HEK293 (cell line): ENCODE data around the gene ANK2.

Source experiments
- CTCF ChIA-PET: fragments of 350-600 bp; formaldehyde crosslinking; extraction: SDS; loops from one replicate; lab custom pipeline; 2021; ENCODE audit warnings: antibody characterized with exemption; lab: Yijun Ruan, JAX
- POLR2A ChIA-PET: fragments of 300-600 bp; formaldehyde crosslinking; extraction: SDS; loops from one replicate; lab custom pipeline; 2020; ENCODE audit warnings: antibody characterized with exemption, inconsistent platforms; lab: Yijun Ruan, JAX
- H3K27ac ChIP-seq: fragments of 200-500 bp; sonication (Bioruptor generic); 2 replicates; pipeline ENCODE4 v1.5.1; 2014; ENCODE audit warnings: low read depth, low read length, control low read depth, inconsistent platforms; ENCODE audit errors: extremely low read depth
- H3K36me3 ChIP-seq, 2 experiments: fragments of 200-500 bp in 1 of 2; sonication (Bioruptor generic) in 1 of 2; 1 replicate in 1 of 2; 2 replicates in 1 of 2; pipeline ENCODE4 v1.5.1; 2014 to 2017; ENCODE audit warnings: inconsistent platforms in 2 of 2, low read length in 2 of 2; ENCODE audit not compliant: control insufficient read depth in 2 of 2, insufficient read depth in 1 of 2
- H3K4me1 ChIP-seq: fragments of 200-500 bp; sonication (Bioruptor generic); 2 replicates; pipeline ENCODE4 v1.5.1; 2014; ENCODE audit warnings: mild to moderate bottlenecking, low read length, inconsistent platforms; ENCODE audit not compliant: control insufficient read depth, insufficient read depth
- H3K4me3 ChIP-seq: 2 replicates; pipeline ENCODE4 v1.5.1; 2011; ENCODE audit warnings: low read depth, mild to moderate bottlenecking, control low read depth, low read length, moderate library complexity
- H3K9me3 ChIP-seq: fragments of 200-500 bp; sonication (Bioruptor generic); 2 replicates; pipeline ENCODE4 v1.5.1; 2014; ENCODE audit warnings: low read depth, low read length, inconsistent platforms; ENCODE audit not compliant: control insufficient read depth, insufficient read depth
- BCL11A ChIP-seq: fragments of 450-650 bp; formaldehyde crosslinking; IDR thresholded peaks from 2 replicates; pipeline ENCODE4 v1.5.1; 2016; ENCODE audit warnings: low read depth, missing biosample characterization, missing genetic modification characterization
- GLI2 ChIP-seq: fragments of 450-650 bp; formaldehyde crosslinking; IDR thresholded peaks from 2 replicates; pipeline ENCODE4; 2017; ENCODE audit warnings: missing biosample characterization, missing genetic modification characterization, low read depth, borderline replicate concordance
- GLIS2 ChIP-seq: fragments of 450-650 bp; formaldehyde crosslinking; IDR thresholded peaks from 2 replicates; pipeline ENCODE4 v1.5.1; 2016; ENCODE audit warnings: missing biosample characterization, missing genetic modification characterization
- PRDM1 ChIP-seq: fragments of 450-650 bp; formaldehyde crosslinking; IDR thresholded peaks from 2 replicates; pipeline ENCODE4; 2016; ENCODE audit warnings: missing biosample characterization, missing genetic modification characterization
- SCRT1 ChIP-seq: fragments of 450-650 bp; formaldehyde crosslinking; IDR thresholded peaks from 2 replicates; pipeline ENCODE4 v1.5.1; 2016; ENCODE audit warnings: missing biosample characterization, missing genetic modification characterization, borderline replicate concordance
- WT1 ChIP-seq: fragments of 450-650 bp; formaldehyde crosslinking; IDR thresholded peaks from 2 replicates; pipeline ENCODE4 v1.5.1; 2016; ENCODE audit warnings: missing biosample characterization, missing genetic modification characterization
- YY1 ChIP-seq: fragments of 450-650 bp; formaldehyde crosslinking; IDR thresholded peaks from 2 replicates; pipeline ENCODE4 v1.5.1; 2018; ENCODE audit warnings: missing biosample characterization, missing genetic modification characterization
- ZBTB17 ChIP-seq: fragments of 450-650 bp; formaldehyde crosslinking; IDR thresholded peaks from 2 replicates; pipeline ENCODE4 v1.5.1; 2016; ENCODE audit warnings: missing biosample characterization, missing genetic modification characterization
- ZEB2 ChIP-seq: fragments of 450-650 bp; formaldehyde crosslinking; IDR thresholded peaks from 2 replicates; pipeline ENCODE4 v1.5.1; 2016; ENCODE audit warnings: missing biosample characterization, missing genetic modification characterization
- ZFP69B ChIP-seq: fragments of 450-650 bp; formaldehyde crosslinking; IDR thresholded peaks from 2 replicates; pipeline ENCODE4 v1.5.1; 2016; ENCODE audit warnings: missing biosample characterization, missing genetic modification characterization
- ZNF155 ChIP-seq: fragments of 450-650 bp; formaldehyde crosslinking; IDR thresholded peaks from 2 replicates; pipeline ENCODE4 v1.5.1; 2016; ENCODE audit warnings: missing biosample characterization, missing genetic modification characterization
- ZNF174 ChIP-seq: fragments of 450-650 bp; formaldehyde crosslinking; IDR thresholded peaks from 2 replicates; pipeline ENCODE4 v1.5.0; 2017; ENCODE audit warnings: missing biosample characterization, mild to moderate bottlenecking, missing genetic modification characterization
- ZNF221 ChIP-seq: fragments of 450-650 bp; formaldehyde crosslinking; IDR thresholded peaks from 2 replicates; pipeline ENCODE4 v1.5.1; 2017; ENCODE audit warnings: missing biosample characterization, missing genetic modification characterization, borderline replicate concordance
- ZNF223 ChIP-seq: fragments of 450-650 bp; formaldehyde crosslinking; IDR thresholded peaks from 2 replicates; pipeline ENCODE4 v1.5.1; 2016; ENCODE audit warnings: missing biosample characterization, missing genetic modification characterization
- ZNF248 ChIP-seq: fragments of 450-650 bp; formaldehyde crosslinking; IDR thresholded peaks from 2 replicates; pipeline ENCODE4 v1.5.1; 2017; ENCODE audit warnings: missing biosample characterization, missing genetic modification characterization
- ZNF423 ChIP-seq: fragments of 450-650 bp; formaldehyde crosslinking; IDR thresholded peaks from 2 replicates; pipeline ENCODE4 v1.5.1; 2016; ENCODE audit warnings: missing biosample characterization, missing genetic modification characterization
- ZNF501 ChIP-seq: fragments of 450-650 bp; formaldehyde crosslinking; IDR thresholded peaks from 2 replicates; pipeline ENCODE4 v1.5.1; 2016; ENCODE audit warnings: missing biosample characterization, missing genetic modification characterization
- ZNF664 ChIP-seq: fragments of 450-650 bp; formaldehyde crosslinking; IDR thresholded peaks from 2 replicates; pipeline ENCODE4 v1.5.1; 2016; ENCODE audit warnings: missing biosample characterization, missing genetic modification characterization
- ZNF701 ChIP-seq: fragments of 450-650 bp; formaldehyde crosslinking; IDR thresholded peaks from 2 replicates; pipeline ENCODE4 v1.5.1; 2016; ENCODE audit warnings: missing biosample characterization, missing genetic modification characterization
- ZNF792 ChIP-seq: fragments of 450-650 bp; formaldehyde crosslinking; IDR thresholded peaks from 2 replicates; pipeline ENCODE4 v1.5.1; 2016; ENCODE audit warnings: missing biosample characterization, missing genetic modification characterization
- TF ChIP-seq, protein P1 (sequence below): fragments of 450-650 bp; formaldehyde crosslinking; IDR thresholded peaks from 2 replicates; pipeline ENCODE4 v1.5.1; 2017; ENCODE audit warnings: missing biosample characterization, mild to moderate bottlenecking, missing genetic modification characterization, moderate library complexity
- TF ChIP-seq, protein P2 (sequence below): fragments of 450-650 bp; formaldehyde crosslinking; optimal IDR thresholded peaks from 2 replicates; pipeline ENCODE3; 2016; ENCODE audit warnings: missing biosample characterization, mild to moderate bottlenecking, missing genetic modification characterization
- TF ChIP-seq, protein P3 (sequence below): IDR thresholded peaks from 2 replicates; pipeline ENCODE4 v1.6.1; 2011; ENCODE audit warnings: mild to moderate bottlenecking, low read depth, low read length, borderline replicate concordance
- TF ChIP-seq, protein P4 (sequence below): fragments of 450-650 bp; formaldehyde crosslinking; IDR thresholded peaks from 2 replicates; pipeline ENCODE4 v1.5.1; 2017; ENCODE audit warnings: missing biosample characterization, missing genetic modification characterization

ANK2 gene

DNA sequence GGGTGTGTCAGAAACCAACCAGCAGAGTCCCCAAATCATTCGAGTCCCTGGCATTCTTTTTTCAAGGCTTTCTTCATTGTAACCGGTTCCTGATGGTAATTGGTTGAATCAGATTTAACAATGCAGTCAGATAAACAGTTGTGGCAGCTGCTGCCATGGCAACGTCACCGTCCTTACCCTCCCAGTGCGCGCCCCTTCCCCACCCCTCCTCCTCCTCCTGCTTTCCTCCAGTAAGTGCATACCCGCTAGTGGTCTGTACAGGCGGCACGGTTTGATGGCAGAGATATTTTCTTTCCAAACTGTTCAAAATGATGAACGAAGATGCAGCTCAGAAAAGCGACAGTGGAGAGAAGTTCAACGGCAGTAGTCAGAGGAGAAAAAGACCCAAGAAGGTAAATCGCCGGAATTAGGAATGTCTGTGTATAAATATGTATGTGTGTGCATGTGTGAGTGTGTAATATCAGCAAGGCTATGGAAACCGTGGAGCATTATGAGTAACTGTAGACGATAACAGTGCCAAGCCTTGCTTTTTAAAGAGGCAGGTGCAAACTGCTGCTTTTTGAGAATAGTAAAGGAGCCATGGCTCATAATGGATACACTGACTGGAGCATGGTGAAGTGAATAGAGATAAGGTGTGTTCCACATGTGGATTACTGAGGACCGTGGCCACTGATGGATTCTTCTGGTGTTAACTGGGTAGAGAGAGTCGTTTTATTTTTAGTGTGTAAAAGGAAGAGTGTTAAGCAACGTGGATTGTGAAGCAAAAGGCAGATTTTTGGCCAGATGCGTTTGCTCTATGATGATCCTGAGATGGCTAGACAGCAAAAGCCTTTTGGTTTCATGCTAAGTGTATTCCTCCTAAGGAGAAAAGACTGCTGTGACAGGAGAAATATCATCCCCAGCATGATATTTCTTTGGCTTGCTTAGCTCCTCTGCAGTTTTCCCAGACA is at the start of gene ANK2 (continued):
- TF ChIP-seq ZNF664 (tag by site-specific recombination): no peak
- no peak for TF ChIP-seq GLIS2 (tag by site-specific recombination)

DNA sequence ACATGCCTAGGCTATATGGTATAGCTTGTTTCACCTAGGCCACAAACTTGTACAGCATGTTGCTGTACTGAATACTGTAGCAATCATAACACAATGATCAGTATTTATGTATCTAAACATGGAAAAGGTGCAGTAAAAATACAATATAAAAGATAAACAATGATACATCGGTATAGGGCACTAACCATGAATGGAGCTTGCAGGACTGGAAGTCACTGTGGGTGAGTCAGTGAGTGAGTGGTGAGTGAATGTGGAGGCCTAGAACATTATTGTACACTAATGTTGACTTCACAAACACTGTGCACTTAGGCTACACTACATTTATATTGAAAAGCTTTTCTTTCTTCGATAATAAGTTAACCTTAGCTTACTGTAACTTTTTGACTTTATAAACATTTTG is 45.6 kb upstream of the ANK2 start:
- no peak overlapping the region for H3K4me3 ChIP-seq
- no peak for TF ChIP-seq ZNF792 (tag by site-specific recombination)
- no peak for TF ChIP-seq ZEB2 (tag by site-specific recombination)
- no peak for TF ChIP-seq ZNF155 (tag by site-specific recombination)
- no peak for TF ChIP-seq GLI2 (tag by site-specific recombination)
- no peak for TF ChIP-seq ZNF221
- TF ChIP-seq ZNF248 (tag by site-specific recombination): no peak
- TF ChIP-seq YY1 (tag by site-specific recombination): no peak
- no peak for TF ChIP-seq ZNF223 (tag by site-specific recombination)
- TF ChIP-seq BCL11A (tag by site-specific recombination): no peak
- TF ChIP-seq WT1 (tag by site-specific recombination): no peak
- no peak for TF ChIP-seq ZNF501
- TF ChIP-seq, protein P1, sequence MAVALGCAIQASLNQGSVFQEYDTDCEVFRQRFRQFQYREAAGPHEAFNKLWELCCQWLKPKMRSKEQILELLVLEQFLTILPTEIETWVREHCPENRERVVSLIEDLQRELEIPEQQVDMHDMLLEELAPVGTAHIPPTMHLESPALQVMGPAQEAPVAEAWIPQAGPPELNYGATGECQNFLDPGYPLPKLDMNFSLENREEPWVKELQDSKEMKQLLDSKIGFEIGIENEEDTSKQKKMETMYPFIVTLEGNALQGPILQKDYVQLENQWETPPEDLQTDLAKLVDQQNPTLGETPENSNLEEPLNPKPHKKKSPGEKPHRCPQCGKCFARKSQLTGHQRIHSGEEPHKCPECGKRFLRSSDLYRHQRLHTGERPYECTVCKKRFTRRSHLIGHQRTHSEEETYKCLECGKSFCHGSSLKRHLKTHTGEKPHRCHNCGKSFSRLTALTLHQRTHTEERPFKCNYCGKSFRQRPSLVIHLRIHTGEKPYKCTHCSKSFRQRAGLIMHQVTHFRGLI (tag by site-specific recombination): no peak
- no peak for TF ChIP-seq SCRT1 (tag by site-specific recombination)
- TF ChIP-seq PRDM1 (tag by site-specific recombination): no peak
- TF ChIP-seq, protein P2, sequence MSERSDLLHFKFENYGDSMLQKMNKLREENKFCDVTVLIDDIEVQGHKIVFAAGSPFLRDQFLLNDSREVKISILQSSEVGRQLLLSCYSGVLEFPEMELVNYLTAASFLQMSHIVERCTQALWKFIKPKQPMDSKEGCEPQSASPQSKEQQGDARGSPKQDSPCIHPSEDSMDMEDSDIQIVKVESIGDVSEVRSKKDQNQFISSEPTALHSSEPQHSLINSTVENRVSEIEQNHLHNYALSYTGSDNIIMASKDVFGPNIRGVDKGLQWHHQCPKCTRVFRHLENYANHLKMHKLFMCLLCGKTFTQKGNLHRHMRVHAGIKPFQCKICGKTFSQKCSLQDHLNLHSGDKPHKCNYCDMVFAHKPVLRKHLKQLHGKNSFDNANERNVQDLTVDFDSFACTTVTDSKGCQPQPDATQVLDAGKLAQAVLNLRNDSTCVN (tag by site-specific recombination): no peak
- no peak for TF ChIP-seq ZFP69B (tag by site-specific recombination)
- no peak for TF ChIP-seq ZNF701 (tag by site-specific recombination)
- no peaks in the 10 kb centered on the region for H3K36me3 ChIP-seq
- no peak overlapping the region for H3K27ac ChIP-seq
- ChIA-PET POLR2A (no interaction called here), CTCF (interaction anchor here (0.7 kb wide), 2 partner anchors 238 to 1833 kb away, joined by 3 read pairs; no protein-coding TSS in a partner anchor)
- no peaks in the 10 kb centered on the region for H3K9me3 ChIP-seq
- H3K4me1 ChIP-seq: no peaks in the 10 kb centered on the region

DNA sequence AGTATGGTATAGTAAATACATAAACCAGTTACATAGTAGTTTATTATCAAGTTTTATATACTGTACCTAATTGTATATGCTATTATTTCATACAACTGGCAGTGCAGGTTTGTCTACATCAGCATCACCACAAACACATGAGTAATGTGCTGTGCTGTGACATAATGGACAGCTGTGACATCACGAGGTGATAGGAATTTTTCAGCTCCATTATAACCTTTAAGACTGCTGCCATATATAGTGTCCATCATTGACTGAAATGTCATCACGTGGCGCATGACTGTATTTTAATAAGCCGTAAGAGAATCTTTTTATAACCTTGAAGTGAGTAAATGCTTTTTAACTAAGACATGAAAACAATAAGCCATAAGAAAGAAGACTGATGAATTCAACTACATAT is 44.8 kb upstream of the ANK2 start:
- Histone ChIP-seq H3K9me3 (no peaks in the 10 kb centered on the region), H3K4me3 (no peak overlapping the region), H3K4me1 (no peaks in the 10 kb centered on the region), H3K27ac (no peak overlapping the region)
- ChIA-PET POLR2A (no interaction called here), CTCF (interaction anchor here (0.7 kb wide), 2 partner anchors 32 to 1834 kb away, joined by 3 to 4 read pairs; no protein-coding TSS in a partner anchor)
- TF ChIP-seq ZNF174 (tag by site-specific recombination): no peak
- TF ChIP-seq, protein P3, sequence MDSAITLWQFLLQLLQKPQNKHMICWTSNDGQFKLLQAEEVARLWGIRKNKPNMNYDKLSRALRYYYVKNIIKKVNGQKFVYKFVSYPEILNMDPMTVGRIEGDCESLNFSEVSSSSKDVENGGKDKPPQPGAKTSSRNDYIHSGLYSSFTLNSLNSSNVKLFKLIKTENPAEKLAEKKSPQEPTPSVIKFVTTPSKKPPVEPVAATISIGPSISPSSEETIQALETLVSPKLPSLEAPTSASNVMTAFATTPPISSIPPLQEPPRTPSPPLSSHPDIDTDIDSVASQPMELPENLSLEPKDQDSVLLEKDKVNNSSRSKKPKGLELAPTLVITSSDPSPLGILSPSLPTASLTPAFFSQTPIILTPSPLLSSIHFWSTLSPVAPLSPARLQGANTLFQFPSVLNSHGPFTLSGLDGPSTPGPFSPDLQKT: no peak
- no peak for TF ChIP-seq ZNF423 (tag by site-specific recombination)
- no peak for TF ChIP-seq ZBTB17
- TF ChIP-seq, protein P4, sequence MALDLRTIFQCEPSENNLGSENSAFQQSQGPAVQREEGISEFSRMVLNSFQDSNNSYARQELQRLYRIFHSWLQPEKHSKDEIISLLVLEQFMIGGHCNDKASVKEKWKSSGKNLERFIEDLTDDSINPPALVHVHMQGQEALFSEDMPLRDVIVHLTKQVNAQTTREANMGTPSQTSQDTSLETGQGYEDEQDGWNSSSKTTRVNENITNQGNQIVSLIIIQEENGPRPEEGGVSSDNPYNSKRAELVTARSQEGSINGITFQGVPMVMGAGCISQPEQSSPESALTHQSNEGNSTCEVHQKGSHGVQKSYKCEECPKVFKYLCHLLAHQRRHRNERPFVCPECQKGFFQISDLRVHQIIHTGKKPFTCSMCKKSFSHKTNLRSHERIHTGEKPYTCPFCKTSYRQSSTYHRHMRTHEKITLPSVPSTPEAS: no peak
- TF ChIP-seq, all 188 proteins: peak for 0
- no peaks in the 10 kb centered on the region for H3K36me3 ChIP-seq
